ENCODE measurements around the gene NCOA7. TPM values are rescaled to one million over a fixed set of nuclear protein-coding genes. Genes with fewer than 3 reads are reported as not detected.

The NCOA7 gene
- total and polyA plus RNA-seq, 8 donors: 1.2 to 131 (median 21.8) TPM

GRCh38 chr6:125791820-125792165, 1.0 kb downstream of the NCOA7 start:
- H3K36me3 ChIP-seq: peaks cover 0 to 1% (median 0%) of the 10 kb centered on the region in 4 donors
- intact Hi-C loops (cut with DNase I; ENCODE audit: low total_unique reads): no loop called here
- H3K27ac ChIP-seq: peak overlapping the region; percentile 92 to 98 (median 96)
- H3K9me3 ChIP-seq: no peaks in the 10 kb centered on the region
- TF ChIP-seq CTCF (IDR thresholded peaks at IDR 0.05) (peak in 2 of 7 experiments; percentile 0 to 1), EP300 (IDR thresholded peaks at IDR 0.05) (no peak), POLR2AphosphoS5 (IDR thresholded peaks at IDR 0.05) (no peak), POLR2A (IDR thresholded peaks at IDR 0.05) (no peak)
- H3K4me1 ChIP-seq: peaks cover 17 to 71% (median 36%) of the 10 kb centered on the region in 4 donors
- no peaks in the 10 kb centered on the region for H3K27me3 ChIP-seq
- H3K4me3 ChIP-seq: peak overlapping the region; percentile 81 to 97 (median 88)
- no peak for DNase-seq

- H3K4me3 ChIP-seq: peak overlapping the region in 2 of 4 donors; percentile 87 to 97
- peaks cover 17 to 75% (median 38%) of the 10 kb centered on the region in 4 donors for H3K4me1 ChIP-seq
- no peaks in the 10 kb centered on the region for H3K27me3 ChIP-seq
- DNase-seq: no peak
- WGBS, 5 donors: 56 to 70% (median 68%) methylated on average over 3 of the region's 3 CpGs
- intact Hi-C loops (cut with DNase I; ENCODE audit: low total_unique reads): no loop called here
- no peaks in the 10 kb centered on the region for H3K9me3 ChIP-seq
- H3K27ac ChIP-seq: peak overlapping the region in 1 of 5 donors; percentile 98
- H3K36me3 ChIP-seq: peaks cover 0 to 5% (median 0%) of the 10 kb centered on the region in 4 donors
- no peak for TF ChIP-seq POLR2AphosphoS5 (IDR thresholded peaks at IDR 0.05)
- no peak for TF ChIP-seq POLR2A (IDR thresholded peaks at IDR 0.05)
- TF ChIP-seq EP300 (IDR thresholded peaks at IDR 0.05): no peak
- no peak for TF ChIP-seq CTCF (IDR thresholded peaks at IDR 0.05)
Observed at GRCh38 chr6:125792172-125792571, 1.4 kb downstream of the NCOA7 start.

GRCh38 chr6:125792680-125793079, 1.9 kb downstream of the NCOA7 start:
- no peak overlapping the region for H3K4me3 ChIP-seq
- TF ChIP-seq CTCF (IDR thresholded peaks at IDR 0.05): no peak
- TF ChIP-seq POLR2A (IDR thresholded peaks at IDR 0.05): no peak
- no peak for TF ChIP-seq EP300 (IDR thresholded peaks at IDR 0.05)
- TF ChIP-seq POLR2AphosphoS5 (IDR thresholded peaks at IDR 0.05): no peak
- H3K36me3 ChIP-seq: peaks cover 0 to 6% (median 0%) of the 10 kb centered on the region in 4 donors
- peaks cover 17 to 80% (median 41%) of the 10 kb centered on the region in 4 donors for H3K4me1 ChIP-seq
- H3K27me3 ChIP-seq: no peaks in the 10 kb centered on the region
- H3K27ac ChIP-seq: peak overlapping the region in 1 of 5 donors; percentile 98
- intact Hi-C loops (cut with DNase I; ENCODE audit: low total_unique reads): no loop called here
- H3K9me3 ChIP-seq: no peaks in the 10 kb centered on the region
- no peak for DNase-seq

DNA sequence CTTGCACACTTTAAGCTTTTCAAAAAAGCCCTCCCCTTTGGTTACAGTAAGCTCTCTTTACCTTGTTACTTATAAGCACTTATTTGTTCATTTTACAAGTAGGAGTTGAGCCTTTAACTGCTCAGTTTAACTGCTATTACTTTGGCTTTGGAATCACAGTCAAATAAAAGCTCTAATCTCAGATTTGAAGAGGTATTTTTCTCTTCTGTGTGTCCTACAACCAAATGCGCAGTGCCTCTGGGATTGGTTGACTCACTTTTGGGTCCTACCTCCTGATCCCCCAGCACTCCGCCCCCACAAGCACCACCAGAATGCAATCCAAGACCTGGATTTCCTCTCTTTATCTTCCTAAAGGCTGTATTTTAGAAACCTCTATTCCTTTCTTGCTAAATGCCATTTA, 2.5 kb downstream of the NCOA7 start:
- Histone ChIP-seq H3K4me3 (no peak overlapping the region), H3K27me3 (no peaks in the 10 kb centered on the region), H3K36me3 (peaks cover 0 to 6% (median 0%) of the 10 kb centered on the region in 4 donors), H3K4me1 (peaks cover 17 to 84% (median 43%) of the 10 kb centered on the region in 4 donors), H3K9me3 (no peaks in the 10 kb centered on the region), H3K27ac (peak overlapping the region in 4 of 5 donors; percentile 0 to 98 (median 26))
- intact Hi-C loops (cut with DNase I; ENCODE audit: low total_unique reads): no loop called here
- TF ChIP-seq POLR2A (IDR thresholded peaks at IDR 0.05): no peak
- TF ChIP-seq POLR2AphosphoS5 (IDR thresholded peaks at IDR 0.05): no peak
- TF ChIP-seq EP300 (IDR thresholded peaks at IDR 0.05): no peak
- TF ChIP-seq CTCF (IDR thresholded peaks at IDR 0.05): no peak
- WGBS, 5 donors: 70 to 89% (median 83%) methylated on average over 2 of the region's 2 CpGs
- DNase-seq: no peak

All from stomach (tissue), 9 donors.